ENCODE data around the gene KIF24.
"Not testable (repeated sequence)": the region's sequence is repeated elsewhere in the genome, so short reads cannot be mapped to it uniquely, and the experiment has no call there.

KIF24 gene

GRCh38 chr9:34326690-34327089, 2.4 kb downstream of the KIF24 start:
- no peak for DNase-seq

- DNase-seq: no peak
These were observed 6.0 kb downstream of the KIF24 start for GRCh38 chr9:34322899-34323591.

- DNase-seq: no peak
These were observed 7.6 kb downstream of the KIF24 start for GRCh38 chr9:34321451-34321850.

GRCh38 chr9:34318163-34318790, 10.8 kb downstream of the KIF24 start:
- no peak for DNase-seq

GRCh38 chr9:34317436-34317835, 11.6 kb downstream of the KIF24 start:
- DNase-seq: no peak

- no peak for DNase-seq
These were observed 17.4 kb downstream of the KIF24 start for GRCh38 chr9:34311499-34312185.

- DNase-seq: no peak
These were observed 18.9 kb downstream of the KIF24 start for GRCh38 chr9:34310215-34310614.

- DNase-seq: not testable (repeated sequence)
These were observed 20.8 kb downstream of the KIF24 start for GRCh38 chr9:34308316-34308715.

GRCh38 chr9:34301064-34301463, 28.0 kb downstream of the KIF24 start:
- DNase-seq: not testable (repeated sequence)

- no peak for DNase-seq
These were observed 36.5 kb downstream of the KIF24 start for GRCh38 chr9:34292552-34292951.

- no peak for DNase-seq
These were observed 37.6 kb downstream of the KIF24 start for GRCh38 chr9:34291423-34291822.

GRCh38 chr9:34291023-34291422, 38.0 kb downstream of the KIF24 start:
- DNase-seq: no peak

- no peak for DNase-seq
These were observed 39.9 kb downstream of the KIF24 start for GRCh38 chr9:34289159-34289558.

- no peak for DNase-seq
These were observed 47.0 kb downstream of the KIF24 start for GRCh38 chr9:34282096-34282495.

GRCh38 chr9:34279411-34279810, 49.7 kb downstream of the KIF24 start:
- DNase-seq: no peak
